C4-2B (cell line): Measurements from ENCODE around the gene SNAI3.

ENCODE experiments used
- H3K27ac ChIP-seq: fragments of 450-650 bp; 2 replicates; pipeline ENCODE4 v1.5.1; 2017
- ZFX ChIP-seq: fragments of 450-650 bp; IDR thresholded peaks from 2 replicates; pipeline ENCODE4 v1.6.1; 2017
- TF ChIP-seq, protein P1 (sequence below): fragments of 450-650 bp; conservative IDR thresholded peaks from 2 replicates; pipeline ENCODE4 v1.5.1; 2017; ENCODE audit warnings: mild to moderate bottlenecking

Gene SNAI3

DNA sequence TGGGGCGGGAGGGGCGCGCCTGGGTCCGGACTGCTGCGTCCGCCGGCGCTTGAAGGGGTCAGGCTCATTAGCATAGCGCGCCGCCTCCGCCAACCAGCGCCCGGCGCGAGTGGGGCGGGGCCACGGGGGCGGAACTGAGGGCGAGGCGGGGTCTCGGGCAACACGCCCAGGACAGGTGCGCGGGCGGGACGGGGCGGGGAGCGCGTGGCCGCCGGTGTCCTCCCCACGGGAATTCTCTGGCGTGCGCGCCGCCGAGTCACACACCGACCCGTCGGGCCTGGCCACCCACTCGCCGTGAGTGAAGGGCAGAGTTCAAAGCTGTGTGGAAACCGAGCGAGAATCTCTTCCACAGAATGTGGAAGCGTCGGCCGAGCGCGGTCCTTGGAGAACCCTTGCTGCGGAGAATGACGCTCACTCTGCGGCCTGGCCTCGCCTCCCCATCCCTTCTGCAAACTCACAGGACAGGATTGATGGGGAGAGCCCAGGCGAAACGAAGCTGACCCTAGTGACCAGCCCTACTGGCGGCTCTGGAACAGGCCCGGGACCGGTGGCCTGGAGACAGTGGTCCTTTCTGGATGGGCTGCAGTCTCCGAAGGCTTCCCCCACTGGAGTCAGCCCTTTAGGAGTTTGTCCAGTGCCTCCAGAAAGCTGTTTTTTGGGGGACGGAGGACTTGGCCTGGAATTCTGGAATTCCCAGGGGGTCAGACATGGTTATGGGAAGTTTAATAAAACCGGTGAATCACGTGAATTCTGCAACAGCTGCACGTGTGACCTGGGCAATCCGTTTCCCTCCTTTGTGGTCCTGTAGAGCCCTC is at the start of gene SNAI3:
TSS of gene SNAI3 (minus strand) at position 69 of the 815 bp plus-strand sequence. CDS start 101 bp downstream, outside the sequence.
- H3K27ac ChIP-seq, result peak within 1 kb of the TSS; percentile 46
- TF ChIP-seq ZFX, result no peak
- TF ChIP-seq, protein P1, sequence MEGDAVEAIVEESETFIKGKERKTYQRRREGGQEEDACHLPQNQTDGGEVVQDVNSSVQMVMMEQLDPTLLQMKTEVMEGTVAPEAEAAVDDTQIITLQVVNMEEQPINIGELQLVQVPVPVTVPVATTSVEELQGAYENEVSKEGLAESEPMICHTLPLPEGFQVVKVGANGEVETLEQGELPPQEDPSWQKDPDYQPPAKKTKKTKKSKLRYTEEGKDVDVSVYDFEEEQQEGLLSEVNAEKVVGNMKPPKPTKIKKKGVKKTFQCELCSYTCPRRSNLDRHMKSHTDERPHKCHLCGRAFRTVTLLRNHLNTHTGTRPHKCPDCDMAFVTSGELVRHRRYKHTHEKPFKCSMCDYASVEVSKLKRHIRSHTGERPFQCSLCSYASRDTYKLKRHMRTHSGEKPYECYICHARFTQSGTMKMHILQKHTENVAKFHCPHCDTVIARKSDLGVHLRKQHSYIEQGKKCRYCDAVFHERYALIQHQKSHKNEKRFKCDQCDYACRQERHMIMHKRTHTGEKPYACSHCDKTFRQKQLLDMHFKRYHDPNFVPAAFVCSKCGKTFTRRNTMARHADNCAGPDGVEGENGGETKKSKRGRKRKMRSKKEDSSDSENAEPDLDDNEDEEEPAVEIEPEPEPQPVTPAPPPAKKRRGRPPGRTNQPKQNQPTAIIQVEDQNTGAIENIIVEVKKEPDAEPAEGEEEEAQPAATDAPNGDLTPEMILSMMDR, result no peak

DNA sequence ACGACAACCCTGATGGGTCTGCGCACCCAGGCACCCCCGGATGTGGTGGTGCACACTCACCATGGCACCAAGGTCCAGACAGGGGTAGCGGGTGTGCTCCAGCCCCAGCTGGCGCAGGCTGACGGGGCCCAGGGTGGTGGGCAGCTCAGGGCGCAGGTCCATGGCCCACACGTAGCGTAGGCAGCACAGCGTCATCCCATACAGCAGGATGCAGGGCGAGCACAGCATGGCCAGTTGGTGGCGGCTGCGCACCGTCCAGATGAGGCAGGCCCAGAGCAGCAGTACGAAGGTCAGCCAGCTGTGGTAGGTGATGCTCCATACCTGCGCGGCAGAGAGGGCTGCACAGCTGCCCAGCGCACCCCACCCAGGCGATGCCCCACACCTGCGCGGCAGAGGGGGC is 49.8 kb upstream of the SNAI3 start:
- TF ChIP-seq, protein P1, result no peak
- TF ChIP-seq ZFX, result no peak

DNA sequence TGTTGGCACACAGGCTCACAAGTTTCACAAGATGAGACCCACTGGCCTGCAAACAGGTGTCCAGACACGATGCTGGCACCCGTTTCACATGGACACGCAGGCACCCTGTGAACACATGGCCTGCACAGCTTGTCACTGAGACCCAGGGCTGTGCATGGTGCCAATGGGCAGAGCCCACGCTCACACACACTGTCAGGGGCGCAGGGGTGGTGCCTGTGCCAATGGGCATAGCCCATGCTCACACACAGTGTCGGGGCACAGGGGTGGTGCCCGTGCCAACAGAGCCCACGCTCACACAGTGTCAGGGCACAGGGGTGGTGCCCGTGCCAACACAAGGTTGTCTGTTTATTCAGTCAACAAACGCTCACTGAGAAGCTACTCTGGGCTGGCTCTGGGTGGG is 49.3 kb upstream of the SNAI3 start:
- TF ChIP-seq, protein P1, result no peak
- no peak for TF ChIP-seq ZFX

More for the DNA sequence above, 49.8 kb upstream of the SNAI3 start:
- H3K27ac ChIP-seq, result no peak overlapping the region

DNA sequence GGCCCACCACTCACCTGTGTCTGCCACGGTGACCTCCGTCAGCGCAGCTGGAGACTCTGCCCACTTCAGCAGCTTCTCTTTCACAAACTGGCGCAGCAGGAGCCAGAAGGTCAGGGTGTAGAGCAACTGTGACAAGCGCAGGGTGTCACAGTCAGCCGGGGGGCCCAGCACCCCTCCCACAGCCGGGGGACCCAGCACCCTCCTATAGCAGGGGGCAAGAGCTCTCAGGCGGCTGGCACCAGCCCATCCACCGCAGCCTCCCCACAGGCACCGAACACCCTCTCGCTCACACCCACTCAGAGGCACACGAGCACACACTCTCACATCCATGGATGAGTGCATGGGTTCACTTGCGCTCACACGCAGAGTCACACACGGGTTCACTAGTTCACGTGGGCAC is 48.8 kb upstream of the SNAI3 start:
- no peak overlapping the region for H3K27ac ChIP-seq

More for the DNA sequence above, 49.3 kb upstream of the SNAI3 start:
- no peak overlapping the region for H3K27ac ChIP-seq

DNA sequence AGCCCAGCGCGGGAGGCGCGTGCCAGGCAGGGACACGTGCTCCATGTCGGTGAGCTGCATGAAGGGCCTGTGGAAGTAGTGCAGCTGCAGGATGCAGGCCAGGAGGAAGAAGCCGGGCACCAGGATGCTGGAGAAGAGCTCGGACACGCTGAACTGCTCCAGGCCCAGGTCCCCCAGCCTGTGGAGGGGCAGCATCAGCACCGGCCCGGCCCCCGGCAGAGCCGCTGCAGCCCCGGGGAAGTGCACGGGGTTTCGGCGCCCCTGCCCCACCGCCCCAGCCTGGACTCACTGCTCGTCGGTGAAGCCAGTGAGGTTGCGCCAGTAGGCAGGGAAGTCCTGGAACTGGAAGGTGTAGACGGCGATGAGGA is 48.0 kb upstream of the SNAI3 start:
- H3K27ac ChIP-seq, result no peak overlapping the region
- TF ChIP-seq ZFX, result no peak
- TF ChIP-seq, protein P1, result no peak

More for the DNA sequence above, 48.8 kb upstream of the SNAI3 start:
- TF ChIP-seq, protein P1, result no peak
- TF ChIP-seq ZFX, result no peak

DNA sequence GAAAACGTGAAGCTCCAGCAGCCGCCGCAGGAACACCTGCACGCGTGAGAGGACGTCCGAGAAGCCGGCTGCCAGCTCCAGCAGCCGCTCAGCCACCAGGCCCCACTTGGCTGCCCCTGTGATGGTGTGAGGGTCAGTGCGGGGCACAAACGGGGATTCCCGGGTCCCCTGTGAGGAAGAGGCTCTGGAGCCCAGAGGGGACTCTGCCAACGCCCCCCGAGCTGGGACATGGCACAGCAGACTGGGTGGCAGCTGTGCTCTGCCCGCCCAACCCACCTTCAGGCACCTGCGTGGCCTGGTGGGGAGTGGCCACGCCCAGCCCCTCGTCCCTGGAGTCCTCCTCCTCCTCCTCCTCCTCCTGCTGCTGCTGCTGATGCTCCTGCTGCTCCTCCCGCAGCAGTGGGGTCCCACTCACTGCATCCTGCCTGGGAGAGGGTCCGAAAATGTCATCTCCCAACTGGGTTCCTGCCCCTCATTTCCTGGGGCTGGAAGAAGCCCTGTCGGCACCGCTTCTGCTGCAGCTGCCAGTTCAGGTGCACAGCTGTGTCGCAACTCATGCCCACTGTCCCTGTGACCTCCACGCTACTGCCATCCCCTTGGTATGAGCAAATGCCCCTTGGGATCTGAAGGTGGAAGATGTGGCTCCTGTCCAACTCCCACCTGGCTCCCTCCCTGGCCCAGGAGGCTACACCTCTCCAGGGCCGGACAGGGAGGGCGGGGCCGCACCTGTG is 47.5 kb upstream of the SNAI3 start:
- no peak overlapping the region for H3K27ac ChIP-seq
- TF ChIP-seq, protein P1, result no peak
- no peak for TF ChIP-seq ZFX

DNA sequence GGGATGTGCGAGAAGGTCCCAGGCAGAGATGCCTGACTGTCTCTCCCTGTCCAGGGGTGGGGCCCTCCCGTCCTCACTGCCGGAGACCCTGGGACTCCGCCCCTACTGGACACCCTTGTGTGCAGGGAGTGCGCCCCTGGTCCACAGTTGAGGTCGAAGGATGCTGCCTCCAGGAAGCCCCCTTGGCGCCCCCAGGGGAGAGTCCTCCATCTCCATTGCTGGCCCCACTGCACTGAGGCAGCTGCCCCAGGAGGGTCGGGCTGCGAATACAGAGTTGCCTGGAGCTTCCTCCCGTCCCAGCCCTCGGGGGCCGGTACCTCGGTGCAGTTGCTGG is 46.6 kb upstream of the SNAI3 start:
- H3K27ac ChIP-seq, result peak overlapping the region; percentile 12; the same call in 1 of the 2 replicates
- TF ChIP-seq ZFX, result no peak
- TF ChIP-seq, protein P1, result no peak
